Endothelial cell (in vitro differentiated cells): ENCODE measurements around the gene FAM186B. TPM values are rescaled to one million over a fixed set of nuclear protein-coding genes. Genes with fewer than 3 reads are reported as not detected.

ENCODE experiments used
- DNase-seq: peaks from one replicate; pipeline ENCODE4 v3.0.0; 2021; ENCODE audit warnings: low spot score
- H3K27ac Mint-ChIP-seq: one replicate; pipeline ENCODE4 v1.8.0; 2021; ENCODE audit warnings: mixed read lengths, inconsistent platforms; ENCODE audit not compliant: unreplicated experiment
- H3K27me3 Mint-ChIP-seq: one replicate; pipeline ENCODE4 v1.8.0; 2021; ENCODE audit warnings: mild to moderate bottlenecking, moderate library complexity, mixed read lengths, inconsistent platforms; ENCODE audit not compliant: unreplicated experiment
- H3K36me3 Mint-ChIP-seq: one replicate; pipeline ENCODE4 v1.8.0; 2021; ENCODE audit warnings: mild to moderate bottlenecking, low read depth, mixed read lengths, inconsistent platforms; ENCODE audit not compliant: unreplicated experiment
- H3K4me1 Mint-ChIP-seq: one replicate; pipeline ENCODE4 v1.8.0; 2021; ENCODE audit warnings: mild to moderate bottlenecking, mixed read lengths, inconsistent platforms; ENCODE audit not compliant: unreplicated experiment
- H3K4me3 Mint-ChIP-seq: one replicate; pipeline ENCODE4 v1.8.0; 2021; ENCODE audit warnings: mild to moderate bottlenecking, mixed read lengths, inconsistent platforms; ENCODE audit not compliant: unreplicated experiment
- H3K9me3 Mint-ChIP-seq: one replicate; pipeline ENCODE4 v1.8.0; 2021; ENCODE audit warnings: mixed read lengths, inconsistent platforms; ENCODE audit not compliant: unreplicated experiment
- total RNA-seq: library from RNA; stranded (reverse); fragmentation: NEBNext Ultra II Directional; extraction: Animal tissue kit (Norgen Biotek cat#: 25700); gene quantifications from one replicate; pipeline ENCODE4 v1.2.1, GENCODE V29; 2021; ENCODE audit not compliant: unreplicated experiment
- TF ChIP-seq, protein P1 (sequence below): fragments of 200-600 bp; sonication (generic); IDR thresholded peaks from one replicate; pipeline ENCODE4 v1.5.0; 2021; ENCODE audit warnings: antibody characterized with exemption; ENCODE audit not compliant: unreplicated experiment

FAM186B gene
- total RNA-seq, 1 donor from 2014 or later, result 1.9 TPM

DNA sequence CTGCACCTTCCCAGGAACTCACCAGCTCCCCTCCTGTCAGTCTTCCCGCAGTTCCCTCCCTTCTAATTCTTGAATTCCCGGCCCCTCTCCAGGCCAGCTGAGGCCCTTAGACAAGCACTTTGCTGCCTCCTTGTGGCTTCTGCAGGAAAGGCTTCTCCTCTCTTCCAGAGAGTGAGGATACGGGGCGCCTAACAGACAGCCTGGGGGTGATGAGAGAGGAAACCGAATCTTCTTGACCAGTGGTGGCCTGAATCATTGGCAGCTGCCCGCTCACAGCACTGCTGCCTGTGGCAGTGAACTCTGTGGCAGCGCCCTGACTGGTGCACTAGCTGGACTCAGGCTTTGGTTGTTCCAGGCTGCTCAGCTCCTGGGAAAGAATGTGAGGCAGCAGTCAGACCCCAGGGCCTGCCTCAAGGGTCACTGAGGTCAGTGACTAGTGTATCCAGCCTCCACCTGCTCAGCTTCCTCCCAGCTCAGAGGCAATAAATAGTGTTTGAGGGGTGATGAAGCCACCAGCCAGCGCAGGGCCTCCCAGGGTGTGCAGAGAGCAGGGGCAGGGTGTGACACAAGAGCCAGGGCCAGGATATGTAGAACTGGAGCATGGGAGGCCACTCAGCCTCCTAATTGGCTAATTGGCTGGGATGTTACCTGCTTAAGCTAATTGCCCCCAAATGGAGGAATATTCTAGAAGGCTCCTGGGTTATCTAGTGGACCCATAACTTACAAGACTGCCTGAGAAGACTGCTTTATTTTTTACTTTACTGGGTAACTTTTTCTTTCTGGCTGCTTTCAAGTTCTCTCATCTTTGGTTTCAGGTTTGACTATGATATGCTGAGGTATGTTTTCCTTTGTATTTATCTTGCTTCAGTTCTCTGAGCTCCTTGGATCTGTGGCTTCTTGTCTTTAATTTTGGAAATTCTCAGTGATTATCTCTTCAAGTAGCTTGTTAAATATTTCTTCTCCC is 24.6 kb downstream of the FAM186B start:
- H3K4me1 Mint-ChIP-seq, result peaks cover 14% of the 10 kb centered on the region
- peaks cover 31% of the 10 kb centered on the region for H3K36me3 Mint-ChIP-seq
- peak; percentile 85 for DNase-seq
- no peaks in the 10 kb centered on the region for H3K9me3 Mint-ChIP-seq
- no peak overlapping the region for H3K4me3 Mint-ChIP-seq
- no peak overlapping the region for H3K27ac Mint-ChIP-seq
- TF ChIP-seq, protein P1, sequence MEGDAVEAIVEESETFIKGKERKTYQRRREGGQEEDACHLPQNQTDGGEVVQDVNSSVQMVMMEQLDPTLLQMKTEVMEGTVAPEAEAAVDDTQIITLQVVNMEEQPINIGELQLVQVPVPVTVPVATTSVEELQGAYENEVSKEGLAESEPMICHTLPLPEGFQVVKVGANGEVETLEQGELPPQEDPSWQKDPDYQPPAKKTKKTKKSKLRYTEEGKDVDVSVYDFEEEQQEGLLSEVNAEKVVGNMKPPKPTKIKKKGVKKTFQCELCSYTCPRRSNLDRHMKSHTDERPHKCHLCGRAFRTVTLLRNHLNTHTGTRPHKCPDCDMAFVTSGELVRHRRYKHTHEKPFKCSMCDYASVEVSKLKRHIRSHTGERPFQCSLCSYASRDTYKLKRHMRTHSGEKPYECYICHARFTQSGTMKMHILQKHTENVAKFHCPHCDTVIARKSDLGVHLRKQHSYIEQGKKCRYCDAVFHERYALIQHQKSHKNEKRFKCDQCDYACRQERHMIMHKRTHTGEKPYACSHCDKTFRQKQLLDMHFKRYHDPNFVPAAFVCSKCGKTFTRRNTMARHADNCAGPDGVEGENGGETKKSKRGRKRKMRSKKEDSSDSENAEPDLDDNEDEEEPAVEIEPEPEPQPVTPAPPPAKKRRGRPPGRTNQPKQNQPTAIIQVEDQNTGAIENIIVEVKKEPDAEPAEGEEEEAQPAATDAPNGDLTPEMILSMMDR, result peak; percentile 51
- H3K27me3 Mint-ChIP-seq, result peaks cover 12% of the 10 kb centered on the region

DNA sequence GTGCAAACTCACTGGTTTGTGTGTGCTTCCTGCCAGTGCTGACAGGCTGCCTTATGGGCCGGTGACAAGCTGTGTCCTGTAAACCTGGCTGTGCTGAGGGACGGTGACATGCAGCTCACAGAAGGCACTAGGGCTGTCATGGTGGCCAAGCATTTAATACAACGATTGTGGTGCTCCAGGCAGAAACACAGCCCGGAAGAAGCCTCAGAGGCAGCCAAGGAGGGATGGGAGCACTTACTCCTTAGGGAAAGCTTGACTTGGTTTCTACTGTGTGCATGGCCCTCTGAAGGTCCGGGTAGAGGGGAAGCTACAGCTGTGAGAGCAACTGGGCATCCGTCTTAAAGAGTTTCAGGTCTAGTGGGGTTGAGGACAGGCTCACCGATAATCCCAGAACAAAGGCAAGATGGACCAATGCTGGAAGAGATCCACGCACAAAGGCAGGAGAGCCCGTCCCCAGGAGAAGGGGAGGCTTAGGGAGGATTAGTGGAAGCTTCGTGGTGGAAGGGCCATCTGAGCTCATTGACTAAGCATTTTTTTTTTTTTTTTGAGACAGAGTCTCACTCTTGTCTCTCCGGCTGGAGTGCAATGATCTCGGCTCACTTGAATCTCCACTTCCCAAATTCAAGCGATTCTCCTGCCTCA is 26.8 kb downstream of the FAM186B start:
- TF ChIP-seq, protein P1, result no peak
- Mint-ChIP-seq H3K4me3 (no peak overlapping the region), H3K27me3 (peaks cover 10% of the 10 kb centered on the region), H3K36me3 (peaks cover 33% of the 10 kb centered on the region), H3K4me1 (peaks cover 8% of the 10 kb centered on the region), H3K27ac (no peak overlapping the region), H3K9me3 (no peaks in the 10 kb centered on the region)
- no peak for DNase-seq

DNA sequence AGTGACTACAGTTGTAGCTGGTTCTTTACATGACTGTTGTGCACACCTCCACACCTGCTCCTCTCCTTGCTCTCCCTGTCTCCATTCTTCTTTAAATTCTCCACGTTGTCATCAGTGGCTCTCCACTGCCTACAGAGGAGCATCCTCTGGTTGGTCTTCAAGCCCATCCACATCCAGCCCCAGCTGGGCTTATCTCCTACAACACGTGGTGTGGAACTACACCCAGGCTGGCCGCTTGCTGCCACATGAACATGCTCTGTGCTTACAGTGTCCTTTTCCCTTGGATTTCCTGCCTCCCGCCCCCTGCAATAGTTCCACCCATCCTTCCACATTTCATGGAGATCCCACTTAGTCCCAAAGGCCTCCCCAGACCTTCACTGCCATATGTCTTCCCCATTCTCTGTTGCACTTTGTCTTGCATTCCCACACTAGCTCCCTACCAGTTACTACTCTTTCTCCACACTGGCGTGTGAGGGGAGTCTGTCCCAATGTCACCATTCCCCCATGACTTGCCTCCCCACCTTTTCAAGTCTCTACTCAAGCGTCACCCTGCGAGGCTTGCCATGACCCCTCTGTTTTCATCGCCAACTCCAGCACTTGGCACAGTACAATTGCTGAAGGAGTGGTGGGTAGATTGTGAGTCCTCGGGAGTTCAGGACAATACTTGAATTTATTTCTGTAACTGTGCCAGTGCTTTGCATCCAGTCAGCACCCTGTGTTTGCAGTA is 27.7 kb downstream of the FAM186B start:
- H3K27me3 Mint-ChIP-seq, result peaks cover 10% of the 10 kb centered on the region
- DNase-seq, result no peak
- no peaks in the 10 kb centered on the region for H3K9me3 Mint-ChIP-seq
- no peak overlapping the region for H3K27ac Mint-ChIP-seq
- TF ChIP-seq, protein P1, result no peak
- H3K4me1 Mint-ChIP-seq, result peaks cover 8% of the 10 kb centered on the region
- H3K36me3 Mint-ChIP-seq, result peaks cover 28% of the 10 kb centered on the region
- peak overlapping the region; percentile 24 for H3K4me3 Mint-ChIP-seq

DNA sequence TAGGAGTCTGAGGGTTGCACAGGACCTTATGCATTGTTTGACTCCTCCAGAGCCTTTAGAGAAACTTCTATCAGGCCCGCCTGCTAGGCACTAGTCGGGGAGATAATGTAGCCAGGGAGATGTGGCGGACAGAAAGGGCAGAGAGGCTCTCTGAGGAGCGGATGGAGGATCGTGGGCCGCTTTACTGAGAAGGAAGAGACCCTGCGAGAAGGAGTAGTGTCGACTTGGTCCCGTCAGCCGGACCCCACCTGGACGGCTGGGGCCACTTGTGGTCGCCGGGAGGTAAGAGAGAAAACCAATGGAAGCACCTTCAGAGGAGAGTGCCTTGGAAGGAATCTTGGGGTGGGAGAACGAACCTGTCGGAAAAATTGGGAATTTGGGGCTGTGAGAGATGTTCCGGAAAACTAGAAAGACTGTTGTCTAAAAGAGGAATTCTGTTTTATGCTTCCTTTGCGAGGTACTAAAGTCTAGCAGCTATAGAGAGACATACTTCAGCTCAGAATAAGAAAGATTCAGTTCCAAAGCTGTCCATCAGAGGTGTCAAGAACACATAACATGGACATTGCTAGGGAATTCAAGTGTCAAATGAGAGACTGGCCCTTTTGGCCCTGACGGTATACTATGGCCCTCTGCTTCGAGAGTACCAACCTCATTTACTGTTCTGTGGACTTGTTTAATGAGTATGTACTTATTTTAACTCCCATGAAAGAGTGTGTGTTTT is 36.8 kb downstream of the FAM186B start:
- Mint-ChIP-seq H3K4me3 (peak overlapping the region; percentile 98), H3K36me3 (peaks cover 3% of the 10 kb centered on the region), H3K9me3 (no peaks in the 10 kb centered on the region), H3K27ac (peak overlapping the region; percentile 98), H3K4me1 (peaks cover 24% of the 10 kb centered on the region), H3K27me3 (peaks cover 7% of the 10 kb centered on the region)
- TF ChIP-seq, protein P1, result no peak
- DNase-seq, result no peak
